Daoy (cell line): ENCODE data around the gene OR8G1. TPM values are rescaled to one million over a fixed set of nuclear protein-coding genes. Genes with fewer than 3 reads are reported as not detected.
A peak's percentile ranks its signal among the peaks of the same experiment; 100 is the strongest.
"Not testable (repeated sequence)": the region's sequence is repeated elsewhere in the genome, so short reads cannot be mapped to it uniquely, and the experiment has no call there.

Experiments
- DNase-seq: peaks from one replicate; pipeline ENCODE4 v3.0.0-alpha.2; 2015; ENCODE audit warnings: low read depth
- total RNA-seq: library from RNA; depleted of rRNA; stranded (reverse); fragments of >200 nt; shearing (Covaris generic); gene quantifications from 2 replicates; pipeline ENCODE4 v1.2.3, GENCODE V29; 2014; rRNA removed

Gene OR8G1
- total RNA-seq, 1 experiment from 2014 or later: not detected

DNA sequence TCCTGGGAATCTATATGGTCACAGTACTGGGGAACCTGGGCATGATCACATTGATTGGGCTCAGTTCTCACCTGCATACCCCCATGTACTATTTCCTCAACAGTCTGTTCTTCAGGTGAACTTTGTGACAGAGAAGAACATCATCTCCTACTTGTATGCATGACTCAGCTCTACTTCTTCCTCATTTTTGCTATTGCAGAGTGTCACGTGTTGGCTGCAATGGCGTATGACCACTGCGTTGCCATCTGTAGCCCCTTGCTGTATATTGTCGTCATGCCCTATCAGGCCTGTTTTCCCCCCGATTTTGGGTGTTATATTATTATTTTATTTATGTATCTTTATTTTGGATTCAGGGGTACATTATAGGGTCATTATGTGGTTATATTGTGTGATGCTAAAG, 2.4 kb upstream of the OR8G1 start:
- no peak for DNase-seq

DNA sequence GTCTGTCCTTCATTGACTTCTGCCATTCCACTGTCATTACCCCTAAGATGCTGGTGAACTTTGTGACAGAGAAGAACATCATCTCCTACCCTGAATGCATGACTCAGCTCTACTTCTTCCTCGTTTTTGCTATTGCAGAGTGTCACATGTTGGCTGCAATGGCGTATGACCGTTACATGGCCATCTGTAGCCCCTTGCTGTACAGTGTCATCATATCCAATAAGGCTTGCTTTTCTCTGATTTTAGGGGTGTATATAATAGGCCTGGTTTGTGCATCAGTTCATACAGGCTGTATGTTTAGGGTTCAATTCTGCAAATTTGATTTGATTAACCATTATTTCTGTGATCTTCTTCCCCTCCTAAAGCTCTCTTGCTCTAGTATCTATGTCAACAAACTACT, 9.0 kb downstream of the OR8G1 start:
- not testable (repeated sequence) for DNase-seq

DNA sequence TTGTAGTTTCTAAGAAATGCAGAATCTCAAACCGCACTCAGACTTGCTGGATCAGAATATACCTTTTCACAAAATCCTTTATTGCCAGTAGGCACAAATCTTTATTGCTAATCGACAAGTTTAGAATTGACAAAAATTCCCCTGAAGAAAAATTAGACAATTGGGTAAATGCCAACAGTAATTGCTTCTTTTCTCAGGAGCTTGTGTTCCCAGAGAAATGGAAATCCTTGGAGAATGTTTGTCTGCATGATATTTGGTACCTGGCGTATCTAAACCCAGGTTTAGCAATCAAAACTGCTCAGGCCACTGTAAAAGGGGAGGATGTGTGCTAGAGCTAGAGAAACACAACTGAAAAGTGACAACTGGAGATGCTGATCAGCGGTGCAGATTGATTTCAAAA, 15.2 kb downstream of the OR8G1 start, which contains the start of gene OR8G5:
Gene OR8G5, plus strand, starts transcription at position 301 of the 400 bp plus-strand sequence. CDS start 8,556 bp downstream, outside the sequence.
- no peak for DNase-seq

DNA sequence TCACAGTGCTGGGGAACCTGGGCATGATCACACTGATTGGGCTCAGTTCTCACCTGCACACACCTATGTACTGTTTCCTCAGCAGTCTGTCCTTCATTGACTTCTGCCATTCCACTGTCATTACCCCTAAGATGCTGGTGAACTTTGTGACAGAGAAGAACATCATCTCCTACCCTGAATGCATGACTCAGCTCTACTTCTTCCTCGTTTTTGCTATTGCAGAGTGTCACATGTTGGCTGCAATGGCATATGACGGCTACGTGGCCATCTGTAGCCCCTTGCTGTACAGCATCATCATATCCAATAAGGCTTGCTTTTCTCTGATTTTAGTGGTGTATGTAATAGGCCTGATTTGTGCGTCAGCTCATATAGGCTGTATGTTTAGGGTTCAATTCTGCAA, 24.1 kb downstream of the OR8G1 start:
- not testable (repeated sequence) for DNase-seq

DNA sequence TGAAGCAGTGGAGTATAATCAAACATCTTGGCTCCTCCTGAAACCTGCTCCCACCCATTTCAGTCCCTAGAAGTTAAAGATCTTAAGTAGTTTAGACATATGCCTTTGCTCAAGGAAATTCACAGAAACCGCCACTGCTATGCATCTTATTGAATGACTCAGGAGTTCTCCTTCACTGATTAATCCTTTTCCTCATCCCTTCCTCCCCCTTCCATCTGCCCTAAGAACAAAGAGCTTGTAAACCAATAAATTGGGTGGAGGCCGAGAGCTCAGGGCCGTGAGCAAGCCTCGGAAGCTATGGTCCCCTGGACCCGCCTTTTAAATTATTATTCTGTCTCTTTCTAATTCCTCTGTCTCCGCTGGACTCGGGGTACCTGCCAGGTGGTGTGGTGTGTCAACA, 30.0 kb downstream of the OR8G1 start:
- not testable (repeated sequence) for DNase-seq

DNA sequence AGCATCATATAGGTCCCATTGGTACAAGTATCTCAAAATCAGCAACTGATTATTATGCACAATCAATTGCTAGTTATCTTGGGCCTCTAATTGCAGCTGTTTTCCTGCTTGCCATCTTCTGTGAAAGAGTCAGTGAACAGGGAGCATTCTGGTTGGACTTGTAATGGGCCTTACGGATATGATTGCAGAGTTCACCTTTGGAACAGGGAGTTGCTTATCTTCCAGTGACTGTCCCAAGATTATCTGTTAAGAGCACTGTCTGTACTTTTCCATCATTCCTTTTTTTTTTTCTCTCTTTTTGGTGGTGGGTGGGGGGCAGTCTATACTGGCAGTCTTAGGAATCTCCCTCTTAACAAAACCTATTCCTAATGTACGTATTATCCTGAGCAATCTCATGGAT, 33.1 kb downstream of the OR8G1 start:
- no peak for DNase-seq

DNA sequence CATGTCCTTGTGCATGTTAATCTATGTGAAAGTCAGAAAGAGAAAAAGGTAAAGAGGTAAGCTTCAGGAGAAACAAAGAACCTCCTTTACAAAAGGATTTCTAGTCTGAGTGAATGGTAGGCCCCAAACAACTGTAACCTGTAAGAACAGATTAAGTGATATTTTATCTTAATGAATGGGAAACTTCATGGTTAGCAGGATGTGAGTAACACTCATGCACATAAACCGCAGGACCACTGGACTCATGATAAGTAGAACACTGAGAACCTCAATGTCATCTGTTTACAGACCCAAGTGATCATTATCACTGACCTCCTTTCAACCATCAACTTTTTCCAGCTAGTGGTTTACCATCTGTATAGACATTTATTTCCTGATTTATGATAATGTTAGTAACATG, 35.2 kb downstream of the OR8G1 start:
- DNase-seq: peak; percentile 63

DNA sequence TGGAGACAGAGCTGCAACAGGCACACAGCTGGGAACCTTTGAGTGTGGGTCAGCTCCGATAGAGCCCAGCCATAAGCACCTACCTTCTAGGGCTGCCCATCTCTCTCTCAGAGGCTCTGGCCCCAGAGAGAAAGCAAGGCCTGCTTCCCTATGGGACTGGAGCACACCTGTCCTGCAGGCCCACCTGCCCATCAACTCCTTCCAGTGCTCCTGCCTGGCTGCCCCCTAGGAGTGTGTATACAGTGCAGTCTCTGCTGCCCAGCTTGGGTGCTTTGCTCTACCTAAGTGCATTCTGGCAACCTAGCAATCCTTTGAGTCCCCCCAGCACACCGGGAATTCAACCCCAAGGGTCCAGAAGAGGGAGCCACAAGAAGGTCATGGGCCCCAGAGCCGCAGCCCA, 36.3 kb downstream of the OR8G1 start:
- no peak for DNase-seq

DNA sequence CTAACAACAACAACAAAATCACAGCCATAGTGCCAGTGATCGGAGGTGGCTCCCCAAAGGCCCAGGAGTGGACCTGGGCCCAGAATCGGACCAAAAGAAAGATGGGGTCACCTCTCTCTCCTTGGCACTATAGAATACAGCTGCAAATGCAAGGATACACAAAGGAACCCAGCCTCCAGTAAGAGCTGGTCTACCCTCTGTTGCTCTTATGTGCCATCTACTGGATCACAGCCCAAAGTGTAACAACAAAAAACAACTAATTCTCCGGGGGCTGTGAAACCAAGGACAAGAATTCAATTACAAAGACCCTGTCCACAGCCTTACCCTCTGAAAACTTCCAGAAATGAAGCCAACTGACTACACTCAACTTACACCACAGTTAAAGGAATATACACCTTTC, 36.9 kb downstream of the OR8G1 start:
- DNase-seq: no peak

DNA sequence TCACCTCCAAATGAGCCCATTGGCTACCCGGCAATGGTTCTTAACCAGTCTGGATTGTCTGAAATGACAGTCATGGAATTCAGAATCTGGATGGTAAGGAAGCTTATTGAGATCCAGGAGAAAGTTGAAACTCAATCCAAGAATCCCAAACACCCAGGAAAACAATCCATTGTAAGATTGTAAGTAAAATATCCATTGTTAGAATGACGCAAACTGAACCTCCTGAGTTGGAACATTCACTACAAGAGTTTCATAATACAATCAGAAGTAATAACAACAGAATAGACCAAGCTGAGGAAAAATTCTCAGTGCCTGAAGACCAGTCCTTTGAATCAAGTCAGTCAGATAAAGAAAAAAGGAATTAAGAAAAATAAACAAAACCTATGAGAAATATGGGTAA, 37.4 kb downstream of the OR8G1 start:
- no peak for DNase-seq

DNA sequence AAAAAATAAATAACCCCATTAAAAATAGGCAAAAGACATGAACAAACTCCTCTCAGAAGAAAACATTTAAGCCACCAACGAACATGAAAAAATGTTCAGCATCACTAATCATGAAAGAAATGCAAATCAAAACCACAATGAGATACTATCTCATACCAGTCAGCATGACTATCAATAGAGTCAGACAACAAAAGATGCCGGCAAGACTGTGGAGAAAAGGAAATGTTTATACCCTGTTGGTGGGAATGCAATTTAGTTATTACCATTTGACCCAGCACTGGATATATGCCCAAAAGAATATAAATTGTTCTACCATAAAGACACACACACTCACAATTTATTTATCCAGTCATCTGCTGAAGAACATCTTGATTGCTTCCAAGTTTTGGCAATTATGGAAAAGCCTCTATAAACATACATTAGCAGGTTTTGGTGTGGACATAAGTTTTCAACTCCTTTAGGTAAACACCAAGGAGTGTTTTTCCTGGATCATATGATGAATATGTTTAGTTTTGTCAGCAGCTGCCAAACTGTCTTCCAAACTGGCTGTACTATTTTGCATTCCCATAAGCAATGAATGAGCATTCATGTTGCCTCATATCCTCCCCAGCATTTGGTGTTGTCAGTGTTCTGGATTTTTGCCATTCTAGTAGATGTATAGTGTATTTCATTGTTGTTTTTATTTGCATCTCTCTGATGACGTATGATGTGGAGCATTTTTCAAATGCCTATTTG, 44.9 kb downstream of the OR8G1 start:
- peak; percentile 13 for DNase-seq

DNA sequence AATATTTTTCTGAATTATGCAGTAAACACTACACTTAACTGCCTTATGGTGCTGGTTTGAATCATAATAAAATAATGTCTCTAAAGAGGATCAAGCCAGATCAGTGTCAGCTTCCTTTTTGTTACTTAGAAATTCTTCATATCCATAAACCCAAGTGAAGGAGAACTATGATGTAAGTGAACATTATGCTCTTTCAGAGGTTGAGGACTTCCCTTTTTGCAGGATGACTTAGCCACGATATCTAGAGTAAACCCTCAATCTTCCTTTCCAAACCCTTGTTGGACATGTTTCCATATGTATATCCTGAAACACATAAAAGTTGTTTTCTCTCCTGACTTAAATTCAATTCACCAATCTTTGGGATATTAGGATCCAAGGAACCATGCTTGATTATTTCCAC, 53.8 kb downstream of the OR8G1 start:
- DNase-seq: no peak

DNA sequence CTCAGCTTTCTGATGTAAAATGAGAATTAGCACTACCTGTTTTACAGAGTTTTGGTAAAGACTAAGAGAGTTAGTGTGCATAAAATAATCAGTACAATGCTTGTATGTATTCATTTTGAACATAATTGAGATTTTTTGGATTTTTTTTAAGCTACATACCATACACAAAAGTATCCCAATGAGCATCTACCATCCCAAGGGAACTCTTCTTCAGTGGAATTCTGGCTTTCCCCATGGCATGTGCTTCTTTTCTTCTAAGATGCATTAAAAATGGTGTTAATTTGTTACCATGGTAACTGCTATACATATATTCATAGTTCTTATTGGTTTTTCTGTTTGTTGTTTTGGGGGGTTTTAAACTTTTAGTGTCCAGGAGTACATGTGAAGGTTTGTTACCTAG, 55.1 kb downstream of the OR8G1 start:
- DNase-seq: no peak

DNA sequence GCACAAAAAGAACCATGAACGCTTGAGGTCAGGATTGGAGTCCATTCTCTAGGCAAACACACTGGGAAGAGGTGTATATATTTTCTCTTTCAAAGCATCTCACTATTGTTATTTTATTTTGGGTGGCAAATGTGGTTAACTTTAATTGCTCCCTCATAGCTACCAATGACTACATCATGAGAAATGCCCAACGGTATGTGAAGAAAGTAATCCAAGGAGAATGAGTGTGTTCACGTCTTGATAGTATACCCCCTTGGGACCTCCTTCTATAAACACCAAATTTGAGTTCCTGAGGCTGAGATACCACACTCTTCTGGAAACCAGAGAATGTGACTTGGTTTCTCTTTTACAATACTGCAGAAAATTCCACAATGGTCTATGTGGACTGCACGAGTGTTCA, 57.0 kb downstream of the OR8G1 start:
- peak; percentile 23 for DNase-seq

DNA sequence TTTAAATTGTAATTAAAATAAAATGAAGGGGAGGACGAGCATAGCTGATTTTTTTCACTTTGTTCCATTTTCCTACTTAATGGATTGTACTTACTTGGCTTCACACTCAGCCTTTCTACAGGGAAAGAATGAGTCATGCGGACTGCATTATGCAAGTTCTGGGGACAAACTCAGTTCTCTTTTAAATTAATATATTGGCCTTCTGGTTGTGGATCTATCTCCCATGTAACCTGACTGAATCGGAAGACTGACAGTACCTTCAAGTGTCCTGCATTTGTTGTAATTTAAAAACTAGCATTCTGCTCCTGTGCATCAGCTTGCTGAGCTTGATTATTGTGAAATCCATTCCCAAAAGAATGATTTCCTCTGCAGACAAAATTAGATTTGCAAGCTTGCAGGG, 60.7 kb downstream of the OR8G1 start:
- DNase-seq: no peak

DNA sequence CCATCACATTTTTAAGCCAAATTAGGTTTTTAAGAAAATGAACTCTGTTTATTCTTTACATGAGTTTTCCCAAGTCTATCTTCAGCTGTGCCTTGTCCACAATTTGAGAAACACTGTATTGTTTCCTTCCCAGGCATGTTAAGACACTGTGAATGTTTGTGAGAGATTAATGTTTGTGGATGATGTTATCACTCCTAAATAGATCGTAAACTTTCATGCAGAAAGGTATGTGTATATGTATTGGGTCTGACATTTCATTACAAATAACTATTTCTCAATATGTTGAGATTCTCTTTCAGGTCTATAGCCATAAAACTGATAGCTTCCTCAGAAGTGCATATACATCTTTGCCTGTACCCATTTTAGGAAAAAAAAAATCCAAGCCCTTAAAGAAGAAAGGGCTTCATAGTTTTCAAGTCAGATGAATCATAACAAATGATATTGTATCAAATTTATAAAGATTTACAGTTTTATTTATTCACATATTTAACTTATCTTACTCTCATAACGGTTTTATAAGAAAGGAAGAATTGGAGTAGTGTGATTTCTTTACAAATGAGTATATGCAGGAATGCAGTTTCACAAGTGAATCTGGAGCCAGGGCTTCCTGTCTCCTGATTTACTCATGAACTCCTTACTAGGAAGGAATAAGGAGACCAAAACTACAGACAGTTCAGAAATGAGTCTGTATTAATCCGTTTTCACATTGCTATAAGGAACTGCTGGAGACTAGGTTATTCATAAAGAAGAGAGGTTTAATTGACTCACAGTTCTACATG, 61.6 kb downstream of the OR8G1 start:
- DNase-seq: no peak

Other genes with a start within 250 kb of the OR8G1 start
- not detected in 2 replicates for gene OR10G6, start 245.9 kb upstream of the OR8G1 start, total RNA-seq
- not detected in 2 replicates for gene OR10G4, start 228.1 kb upstream of the OR8G1 start, total RNA-seq
- gene OR10G9, start 218.1 kb upstream of the OR8G1 start, total RNA-seq: not detected in 2 replicates
- not detected in 2 replicates for gene OR10G8, start 214.3 kb upstream of the OR8G1 start, total RNA-seq
- not detected in 2 replicates for gene OR10G7, start 199.8 kb upstream of the OR8G1 start, total RNA-seq
- gene VWA5A, start 125.6 kb upstream of the OR8G1 start, total RNA-seq: 7.5 and 10.5 TPM in 2 replicates
- gene OR10D3, start 57.8 kb upstream of the OR8G1 start, total RNA-seq: not detected in 2 replicates
- gene OR8G5, start 15.3 kb downstream of the OR8G1 start, total RNA-seq: not detected in 2 replicates
- gene OR8D1, start 72.9 kb downstream of the OR8G1 start, total RNA-seq: not detected in 2 replicates
- not detected in 2 replicates for gene OR8D2, start 79.1 kb downstream of the OR8G1 start, total RNA-seq
- not detected in 2 replicates for gene OR8B2, start 143.4 kb downstream of the OR8G1 start, total RNA-seq
- not detected in 2 replicates for gene OR8B3, start 157.9 kb downstream of the OR8G1 start, total RNA-seq
- gene OR8B4, start 183.8 kb downstream of the OR8G1 start, total RNA-seq: not detected in 2 replicates
- gene OR8B8, start 204.6 kb downstream of the OR8G1 start, total RNA-seq: not detected in 2 replicates